T-helper 1 cell treated with Interleukin-12 subunit alpha and Interleukin-12 subunit beta and Interleukin-4 antibody, amounts not matched to agents 30 μg/mL and 1 μg/mL, for 36 hours (primary cell): ENCODE measurements around the gene UBAC2.
A peak's percentile ranks its signal among the peaks of the same experiment; 100 is the strongest.
"Not testable (repeated sequence)": the region's sequence is repeated elsewhere in the genome, so short reads cannot be mapped to it uniquely, and the experiment has no call there.

ENCODE experiments used
- H3K27ac Mint-ChIP-seq: one replicate; pipeline ENCODE4 v1.8.0; 2021; ENCODE audit warnings: mild to moderate bottlenecking, mixed read lengths
- H3K27me3 Mint-ChIP-seq: one replicate; pipeline ENCODE4 v1.8.0; 2021; ENCODE audit warnings: low read depth, mixed read lengths
- H3K36me3 Mint-ChIP-seq: one replicate; pipeline ENCODE4 v1.8.0; 2021; ENCODE audit warnings: low read depth, mixed read lengths
- H3K4me1 Mint-ChIP-seq: one replicate; pipeline ENCODE4 v1.8.0; 2021; ENCODE audit warnings: low read depth, mixed read lengths
- H3K4me3 Mint-ChIP-seq: one replicate; pipeline ENCODE4 v1.8.0; 2021; ENCODE audit warnings: mild to moderate bottlenecking, moderate library complexity, mixed read lengths
- H3K9me3 Mint-ChIP-seq: one replicate; pipeline ENCODE4 v1.8.0; 2021; ENCODE audit warnings: mixed read lengths

UBAC2 gene

DNA sequence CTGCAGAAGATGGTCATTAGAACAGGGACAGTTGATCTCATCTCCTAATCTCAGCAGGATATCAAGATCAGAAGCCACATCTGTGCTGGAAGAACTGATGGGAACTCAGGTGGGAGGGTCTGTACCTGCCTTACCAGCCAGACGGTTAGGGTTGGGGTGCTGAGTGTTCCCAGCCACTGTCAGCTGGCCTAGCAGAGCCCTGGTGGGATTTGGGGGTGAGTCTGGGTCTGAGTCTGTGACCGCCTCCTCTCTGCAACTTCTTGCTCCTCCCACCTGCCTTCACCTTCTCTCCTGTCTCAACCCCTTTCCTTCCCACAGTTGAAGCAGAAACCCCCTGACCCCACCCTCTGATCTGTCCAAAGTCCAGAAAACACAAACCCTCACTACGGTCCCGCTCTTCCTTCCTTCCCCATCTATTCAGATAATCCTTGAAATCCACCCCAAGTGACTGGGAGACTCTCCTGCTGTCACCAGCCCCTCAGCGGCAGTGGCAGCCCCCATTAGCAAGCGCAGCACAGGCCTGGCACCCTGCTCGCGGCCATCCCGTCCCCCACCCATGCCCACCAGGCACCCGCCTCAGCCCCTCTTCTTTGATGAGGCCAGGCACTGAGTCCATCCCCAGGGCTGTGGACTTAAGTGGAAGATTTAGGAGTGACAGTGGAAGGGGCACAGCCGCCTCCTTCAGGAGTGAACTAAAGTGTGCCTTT, 198.4 kb downstream of the UBAC2 start:
- Mint-ChIP-seq H3K4me3 (no peak overlapping the region), H3K9me3 (peaks cover 15% of the 10 kb centered on the region), H3K36me3 (peaks cover 14% of the 10 kb centered on the region), H3K27me3 (peaks cover 13% of the 10 kb centered on the region), H3K27ac (no peak overlapping the region), H3K4me1 (peaks cover 1% of the 10 kb centered on the region)

DNA sequence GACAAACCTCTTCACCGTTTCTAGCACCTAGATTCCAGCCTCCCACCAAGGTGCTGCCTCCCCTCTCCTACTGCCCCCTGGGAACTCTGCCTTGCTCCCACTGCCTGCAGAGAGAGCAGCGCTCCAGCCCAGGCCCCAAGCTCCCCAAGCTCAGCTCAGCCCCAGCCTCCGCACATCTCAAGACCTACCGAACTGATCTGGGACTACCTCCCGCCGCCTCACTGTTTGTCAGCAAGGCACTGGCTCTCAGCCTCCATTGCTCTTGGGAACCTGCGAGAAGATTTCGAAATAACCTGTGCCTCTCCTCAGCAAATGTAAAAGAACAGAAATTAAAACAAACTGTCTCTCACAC, 198.9 kb downstream of the UBAC2 start:
- Mint-ChIP-seq H3K27ac (no peak overlapping the region), H3K4me3 (peak overlapping the region; percentile 52), H3K36me3 (peaks cover 14% of the 10 kb centered on the region), H3K9me3 (peaks cover 15% of the 10 kb centered on the region), H3K4me1 (peaks cover 1% of the 10 kb centered on the region), H3K27me3 (peaks cover 13% of the 10 kb centered on the region)

DNA sequence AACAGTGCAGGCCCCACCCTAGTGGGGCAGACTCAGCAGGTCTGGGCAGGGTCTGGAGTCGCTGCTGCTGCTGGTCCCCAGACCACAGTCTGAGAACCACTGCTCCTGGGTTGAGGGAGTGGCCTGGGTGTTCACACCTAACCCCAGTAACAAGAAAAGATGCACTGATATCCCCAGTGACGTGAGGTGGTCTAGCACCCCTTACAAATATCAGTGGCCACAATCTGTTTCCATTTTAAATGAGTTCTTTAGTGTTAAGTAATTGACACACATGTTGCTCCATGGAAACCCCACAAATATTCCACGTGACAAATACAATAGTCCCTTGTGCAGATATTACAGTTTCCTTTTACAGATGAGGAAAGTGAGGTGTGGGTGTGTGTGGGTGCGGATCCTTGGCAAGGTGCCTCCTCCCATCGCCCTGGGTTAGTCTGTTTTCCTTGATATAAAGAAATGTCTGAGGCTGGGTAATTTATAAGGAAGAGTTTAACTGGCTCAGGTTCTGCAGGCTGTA, 202.9 kb downstream of the UBAC2 start:
- Mint-ChIP-seq H3K4me1 (peaks cover 3% of the 10 kb centered on the region), H3K9me3 (peaks cover 15% of the 10 kb centered on the region), H3K27me3 (peaks cover 13% of the 10 kb centered on the region), H3K27ac (no peak overlapping the region), H3K4me3 (no peak overlapping the region), H3K36me3 (peaks cover 14% of the 10 kb centered on the region)

DNA sequence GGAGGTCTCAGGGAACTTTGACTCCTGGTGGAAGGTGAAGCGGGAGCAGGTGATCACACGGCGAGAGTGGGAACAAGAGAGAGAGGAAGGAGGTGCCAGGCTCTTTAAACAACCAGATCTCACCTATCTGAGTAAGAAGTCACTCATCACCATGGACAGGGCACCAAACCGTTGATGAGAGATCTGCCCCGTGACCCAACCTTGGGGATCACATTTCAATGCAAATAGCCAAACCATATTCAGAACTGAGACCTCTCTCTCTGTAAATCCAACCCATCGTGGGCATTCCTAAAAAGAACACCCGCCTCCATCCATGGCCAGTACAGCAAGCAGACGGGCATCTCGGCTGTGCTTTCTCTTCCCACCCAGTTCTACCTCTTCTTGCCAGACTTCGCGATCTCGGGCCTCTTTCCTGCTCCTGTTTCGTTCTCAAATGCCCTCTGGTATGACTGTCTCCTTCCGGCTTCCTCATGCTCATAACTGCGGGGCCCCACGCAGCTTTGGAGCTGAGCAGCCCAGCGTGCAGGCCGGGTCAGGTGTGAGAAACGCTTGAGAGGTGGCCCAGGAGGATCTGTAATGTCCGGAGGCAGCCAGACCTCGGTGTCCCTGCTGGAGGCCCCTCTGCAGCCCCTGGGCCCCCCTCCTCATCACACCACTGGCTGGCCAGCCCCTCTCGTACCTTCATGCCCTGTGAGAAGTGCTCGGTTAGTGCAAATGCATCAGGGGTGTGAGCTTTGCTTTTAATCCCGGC, 203.5 kb downstream of the UBAC2 start:
- peaks cover 15% of the 10 kb centered on the region for H3K9me3 Mint-ChIP-seq
- H3K36me3 Mint-ChIP-seq, result peaks cover 14% of the 10 kb centered on the region
- H3K4me3 Mint-ChIP-seq, result peak overlapping the region; percentile 19

DNA sequence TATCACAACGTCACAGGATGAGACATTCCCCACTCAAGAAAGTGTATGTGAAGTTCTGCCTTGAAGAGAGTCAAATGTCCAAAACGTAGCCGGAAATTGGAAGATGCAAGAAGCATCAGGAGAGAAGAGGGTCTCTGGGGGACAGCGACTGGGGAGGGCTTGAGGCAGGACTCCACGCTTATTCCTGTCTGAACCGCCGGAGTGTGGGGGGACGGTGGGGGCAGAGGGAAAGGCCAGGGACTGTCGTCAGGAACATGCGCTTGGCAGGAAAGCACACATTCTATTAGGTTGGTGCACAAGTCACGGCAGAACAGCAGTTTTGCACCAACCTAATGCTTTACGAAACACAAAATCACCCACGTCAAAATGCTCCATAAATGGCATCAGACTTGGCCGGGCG, 205.3 kb downstream of the UBAC2 start:
- peaks cover 7% of the 10 kb centered on the region for H3K36me3 Mint-ChIP-seq
- H3K27me3 Mint-ChIP-seq, result no peaks in the 10 kb centered on the region
- H3K9me3 Mint-ChIP-seq, result peaks cover 11% of the 10 kb centered on the region
- no peak overlapping the region for H3K4me3 Mint-ChIP-seq
- H3K4me1 Mint-ChIP-seq, result peaks cover 3% of the 10 kb centered on the region
- H3K27ac Mint-ChIP-seq, result no peak overlapping the region

More for the DNA sequence above, 203.5 kb downstream of the UBAC2 start:
- Mint-ChIP-seq H3K4me1 (peaks cover 3% of the 10 kb centered on the region), H3K27me3 (peaks cover 13% of the 10 kb centered on the region), H3K27ac (no peak overlapping the region)

DNA sequence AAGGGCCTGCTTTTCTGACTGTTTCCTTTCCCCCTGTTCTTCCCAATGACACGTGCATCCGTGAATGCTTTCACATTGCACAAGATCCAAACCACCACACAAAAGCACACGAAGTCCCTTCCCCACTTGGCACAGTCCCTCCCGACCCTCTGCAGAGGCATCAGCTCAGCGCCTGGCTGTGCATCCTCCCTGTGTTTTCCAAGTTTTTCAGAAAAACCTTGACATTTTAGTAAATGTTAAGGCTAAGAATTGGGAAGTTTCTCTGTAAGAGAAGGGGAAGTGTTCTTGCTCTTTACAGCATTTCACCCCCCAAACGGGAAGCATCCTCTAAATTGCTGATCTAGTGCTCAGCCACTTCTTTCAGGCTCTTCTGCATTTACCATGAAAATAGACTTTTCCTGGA, 206.1 kb downstream of the UBAC2 start:
- H3K27me3 Mint-ChIP-seq, result no peaks in the 10 kb centered on the region
- H3K4me1 Mint-ChIP-seq, result peaks cover 3% of the 10 kb centered on the region
- H3K36me3 Mint-ChIP-seq, result peaks cover 7% of the 10 kb centered on the region
- no peak overlapping the region for H3K4me3 Mint-ChIP-seq
- peaks cover 11% of the 10 kb centered on the region for H3K9me3 Mint-ChIP-seq
- H3K27ac Mint-ChIP-seq, result no peak overlapping the region

DNA sequence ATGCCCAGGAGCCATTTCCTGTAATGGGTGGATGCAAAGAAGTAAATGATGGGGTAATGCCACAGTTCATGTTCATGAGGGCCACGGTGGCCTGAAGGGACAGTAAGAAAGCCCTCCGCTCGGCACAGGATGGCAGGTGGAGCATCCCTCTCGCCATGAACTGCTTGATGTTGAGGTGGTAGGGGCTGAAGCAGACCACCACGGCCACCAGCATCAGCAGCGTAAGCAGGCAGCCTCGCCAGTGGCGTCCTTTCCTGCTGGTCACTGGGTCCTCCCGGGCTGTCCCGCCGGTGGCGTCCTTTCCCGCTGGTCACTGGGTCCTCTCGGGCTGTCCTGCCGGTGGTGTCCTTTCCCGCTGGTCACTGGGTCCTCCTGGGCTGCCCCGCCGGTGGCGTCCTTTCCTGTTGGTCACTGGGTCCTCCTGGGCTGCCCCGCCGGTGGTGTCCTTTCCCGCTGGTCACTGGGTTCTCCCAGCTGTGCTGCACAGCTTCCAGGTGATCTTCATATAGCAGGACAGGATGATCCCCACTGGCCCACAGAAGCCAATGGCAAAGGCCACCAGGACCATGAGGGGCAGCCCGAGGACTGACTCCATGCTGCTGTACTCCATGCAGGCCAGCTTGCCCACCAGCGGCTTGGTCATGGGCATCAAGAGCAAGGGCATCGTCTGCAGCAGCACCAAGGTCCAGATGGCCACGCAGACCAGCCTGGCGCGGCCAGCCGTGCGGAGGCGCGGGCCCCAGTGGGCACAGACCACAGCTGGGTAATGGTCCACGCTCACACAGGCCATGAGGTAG, 207.4 kb downstream of the UBAC2 start:
- Mint-ChIP-seq H3K9me3 (peaks cover 7% of the 10 kb centered on the region), H3K4me3 (no peak overlapping the region), H3K4me1 (peaks cover 4% of the 10 kb centered on the region), H3K27me3 (no peaks in the 10 kb centered on the region), H3K36me3 (no peaks in the 10 kb centered on the region), H3K27ac (no peak overlapping the region)

DNA sequence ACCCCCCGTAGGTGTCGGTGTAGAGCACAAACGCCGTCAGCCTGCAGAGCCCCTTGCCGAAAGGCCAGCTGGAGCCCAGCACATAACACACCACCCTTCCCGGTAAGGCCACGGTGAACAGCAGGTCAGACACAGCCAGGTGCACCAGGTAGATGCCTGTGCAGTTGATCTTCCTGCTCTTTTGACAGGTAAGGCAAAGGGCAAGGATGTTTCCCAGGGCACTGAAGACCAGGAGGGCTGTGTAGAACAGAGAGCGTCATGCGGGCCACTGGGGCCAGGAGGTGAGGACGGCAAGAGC, 208.0 kb downstream of the UBAC2 start:
- Mint-ChIP-seq H3K27ac (no peak overlapping the region), H3K36me3 (no peaks in the 10 kb centered on the region), H3K4me3 (no peak overlapping the region), H3K9me3 (peaks cover 7% of the 10 kb centered on the region), H3K27me3 (no peaks in the 10 kb centered on the region), H3K4me1 (peaks cover 4% of the 10 kb centered on the region)

DNA sequence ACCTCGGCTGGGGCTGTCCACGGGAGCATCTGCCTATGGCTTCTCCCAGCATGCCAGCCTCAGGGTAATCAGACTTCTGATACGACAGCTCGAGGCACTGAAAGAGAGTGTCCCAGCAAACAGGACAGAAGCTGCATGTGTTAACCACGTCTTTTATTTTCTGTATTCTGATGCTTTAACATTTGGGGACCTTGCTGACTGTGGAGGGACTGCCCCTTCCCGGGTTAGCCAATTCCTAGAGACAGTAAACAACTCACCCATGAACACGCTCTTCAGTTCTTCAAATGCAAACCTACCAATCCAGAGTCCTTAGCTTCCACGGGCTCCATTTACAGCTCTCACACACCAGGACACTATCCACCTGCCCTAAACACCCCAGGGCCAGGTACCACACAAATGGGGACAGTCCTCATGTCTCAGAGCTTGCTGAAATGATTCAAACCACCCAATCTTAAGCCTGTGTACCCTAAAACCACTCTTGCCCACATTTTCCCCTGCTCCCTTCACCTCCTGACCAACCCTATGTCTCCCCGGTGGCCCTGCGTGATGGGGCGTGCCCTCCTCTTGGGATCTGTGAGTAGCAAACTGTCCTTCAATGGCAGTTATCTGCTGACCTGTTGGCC, 208.9 kb downstream of the UBAC2 start:
- not testable (repeated sequence) for H3K27me3 Mint-ChIP-seq, H3K27ac Mint-ChIP-seq, H3K4me3 Mint-ChIP-seq, H3K4me1 Mint-ChIP-seq, H3K36me3 Mint-ChIP-seq, H3K9me3 Mint-ChIP-seq

DNA sequence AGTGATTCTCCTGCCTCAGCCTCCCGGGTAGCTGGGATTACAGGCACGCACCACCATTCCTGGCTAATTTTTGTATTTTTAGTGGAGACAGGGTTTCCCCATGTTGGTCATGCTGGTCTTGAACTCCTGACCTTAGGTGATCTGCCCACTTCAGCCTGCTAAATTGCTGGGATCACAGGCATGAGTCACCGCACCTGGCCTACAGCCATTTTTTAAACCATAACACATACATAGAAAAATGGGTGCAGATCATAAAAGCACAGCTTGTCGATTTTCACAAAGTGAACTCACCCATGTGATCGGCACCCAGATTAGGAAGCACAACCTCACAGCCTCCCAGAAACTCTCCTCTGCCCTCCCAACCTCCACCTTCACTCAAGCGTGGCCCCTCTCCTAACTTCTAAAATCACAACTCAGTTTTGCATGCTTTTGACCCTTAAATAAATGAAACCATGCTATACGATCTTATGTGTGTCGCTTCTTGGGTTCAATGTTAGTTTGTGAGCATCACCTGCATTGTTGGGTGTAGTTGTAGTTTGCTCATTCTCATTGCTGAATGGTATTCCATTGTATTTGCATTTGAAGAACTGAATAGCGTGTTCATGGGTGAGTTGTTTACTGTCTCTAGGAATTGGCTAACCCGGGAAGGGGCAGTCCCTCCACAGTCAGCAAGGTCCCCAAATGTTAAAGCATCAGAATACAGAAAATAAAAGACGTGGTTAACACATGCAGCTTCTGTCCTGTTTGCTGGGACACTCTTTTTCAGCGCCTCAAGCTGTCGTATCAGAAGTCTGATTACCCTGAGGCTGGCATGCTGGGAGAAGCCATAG, 210.2 kb downstream of the UBAC2 start:
- H3K36me3 Mint-ChIP-seq, H3K9me3 Mint-ChIP-seq, H3K4me3 Mint-ChIP-seq, H3K27ac Mint-ChIP-seq, H3K27me3 Mint-ChIP-seq, H3K4me1 Mint-ChIP-seq: not testable (repeated sequence)

DNA sequence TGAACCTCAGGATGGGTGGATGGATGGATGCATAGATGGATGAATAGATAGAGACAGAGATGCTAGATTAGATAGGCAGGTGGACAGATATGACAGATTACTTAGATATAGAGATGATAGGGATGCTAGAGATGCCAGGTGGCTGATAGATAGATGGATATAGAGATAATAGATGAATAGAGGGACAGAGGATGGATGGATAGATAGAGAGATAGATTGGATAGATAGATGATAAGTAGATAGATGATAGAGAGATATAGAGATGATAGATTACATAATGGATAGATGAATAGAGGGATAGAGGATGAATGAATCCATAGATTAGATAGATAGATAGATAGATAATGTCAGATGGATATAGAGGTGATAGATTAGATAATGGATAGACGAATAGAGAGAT, 212.2 kb downstream of the UBAC2 start:
- peaks cover 11% of the 10 kb centered on the region for H3K4me1 Mint-ChIP-seq
- H3K36me3 Mint-ChIP-seq, result no peaks in the 10 kb centered on the region
- H3K27ac Mint-ChIP-seq, result no peak overlapping the region
- H3K27me3 Mint-ChIP-seq, result peaks cover 5% of the 10 kb centered on the region
- no peak overlapping the region for H3K4me3 Mint-ChIP-seq
- peaks cover 7% of the 10 kb centered on the region for H3K9me3 Mint-ChIP-seq

DNA sequence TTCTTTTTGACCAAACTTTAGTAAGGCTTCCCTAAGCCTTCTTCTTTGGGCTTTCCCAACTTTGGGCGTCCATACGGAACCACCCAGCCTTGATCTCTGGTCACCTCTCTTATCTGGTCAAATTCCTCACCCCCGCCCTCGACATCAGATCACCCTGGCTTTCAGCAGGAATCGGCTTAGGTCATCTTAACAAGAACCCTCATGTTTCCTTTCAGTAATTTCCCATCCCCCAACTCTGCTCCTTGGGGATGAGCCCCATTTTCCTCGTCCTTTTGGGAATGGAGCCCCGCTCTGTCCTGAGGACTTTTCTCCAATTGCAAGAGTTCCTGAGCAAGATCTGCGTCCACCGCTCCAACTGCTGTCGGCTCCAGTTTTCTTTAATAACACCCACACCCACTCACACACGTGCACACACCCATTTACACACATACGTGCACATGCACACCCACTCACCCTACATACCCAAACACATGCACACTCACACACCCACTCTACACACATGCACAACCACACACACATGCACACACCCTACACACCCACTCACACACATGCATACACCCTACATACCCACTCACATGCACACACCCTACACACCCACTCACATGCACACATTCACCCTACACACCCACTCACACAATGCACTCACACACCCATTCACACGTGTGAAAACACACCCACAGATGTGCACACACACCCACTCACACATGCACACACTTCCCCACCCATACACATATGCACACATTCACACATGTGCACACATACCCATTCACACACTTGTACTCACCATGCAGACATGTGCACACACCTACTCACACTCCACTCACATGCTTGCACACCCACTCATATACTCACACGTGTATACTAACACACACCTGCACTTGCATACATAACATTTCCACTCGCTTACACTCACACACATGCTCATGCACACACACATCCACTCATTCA, 213.7 kb downstream of the UBAC2 start:
- Mint-ChIP-seq H3K27me3 (peaks cover 10% of the 10 kb centered on the region), H3K36me3 (no peaks in the 10 kb centered on the region), H3K9me3 (peaks cover 7% of the 10 kb centered on the region), H3K4me1 (peaks cover 15% of the 10 kb centered on the region), H3K27ac (no peak overlapping the region), H3K4me3 (no peak overlapping the region)

DNA sequence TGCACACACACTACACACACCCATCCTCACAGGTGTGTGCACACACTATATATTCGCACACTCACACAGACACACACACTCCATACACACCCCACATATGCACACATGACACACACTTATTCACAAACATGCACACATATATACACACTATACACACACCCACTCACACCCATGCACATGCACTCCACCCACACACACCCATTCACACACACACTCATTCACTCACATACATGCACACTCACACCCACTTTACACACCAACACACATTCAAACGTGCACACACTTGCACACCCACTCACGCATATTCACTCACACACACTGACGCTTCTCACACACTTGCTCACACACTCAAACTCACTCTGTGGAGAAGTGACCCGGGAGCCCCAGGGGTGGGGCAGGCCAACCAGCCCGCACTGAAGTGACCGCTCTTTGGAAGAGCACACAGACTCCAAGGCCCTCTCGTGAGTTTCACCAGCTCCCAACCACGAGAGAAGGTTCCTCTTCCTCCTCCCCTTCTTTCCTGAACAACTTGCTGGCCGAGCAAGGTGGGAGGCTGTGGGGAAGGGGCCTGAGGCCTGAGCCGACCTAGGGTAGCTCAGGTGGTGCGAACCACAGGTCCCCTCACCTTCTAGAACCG, 214.5 kb downstream of the UBAC2 start:
- Mint-ChIP-seq H3K27ac (no peak overlapping the region), H3K9me3 (peaks cover 7% of the 10 kb centered on the region), H3K4me1 (peaks cover 20% of the 10 kb centered on the region), H3K36me3 (no peaks in the 10 kb centered on the region), H3K4me3 (no peak overlapping the region), H3K27me3 (peaks cover 15% of the 10 kb centered on the region)
